Suprapubic skin (tissue), 3 donors: ENCODE data around the gene SCYL3.

Experiments used
- EP300 ChIP-seq: sonication (generic); formaldehyde crosslinking; IDR thresholded peaks from one replicate; pipeline ENCODE4 v1.6.1; 2017; ENCODE audit warnings: antibody characterized with exemption
- TF ChIP-seq, protein P1 (sequence below), 2 donors: fragments of 200-600 bp in 1 of 2; fragments of 450-650 bp in 1 of 2; sonication (generic) in 1 of 2; IDR thresholded peaks; one replicate each; pipeline ENCODE4 v1.5.1; 2016 to 2019; ENCODE audit warnings: antibody characterized with exemption in 2 of 2, mild to moderate bottlenecking in 1 of 2, moderate library complexity in 1 of 2

DNA sequence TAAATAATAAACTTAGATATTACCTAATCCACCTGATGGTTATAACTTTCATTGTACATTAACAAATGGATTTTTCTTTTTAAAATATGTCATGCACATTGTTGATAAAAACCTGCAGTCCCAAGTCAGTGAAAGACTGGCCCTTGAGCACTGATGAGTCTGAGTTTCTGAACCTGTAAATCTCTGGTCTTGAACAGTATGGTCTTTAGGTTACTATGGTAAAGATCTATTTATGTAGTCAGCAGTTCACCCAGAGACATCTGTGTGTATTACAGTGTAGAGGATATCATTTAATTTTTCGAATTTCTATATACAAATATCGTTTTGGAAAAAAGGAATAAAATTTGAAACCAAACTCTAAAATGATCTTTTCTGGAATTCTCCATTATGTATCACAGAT lies 30.4 kb upstream of the SCYL3 start:
- TF ChIP-seq, protein P1, sequence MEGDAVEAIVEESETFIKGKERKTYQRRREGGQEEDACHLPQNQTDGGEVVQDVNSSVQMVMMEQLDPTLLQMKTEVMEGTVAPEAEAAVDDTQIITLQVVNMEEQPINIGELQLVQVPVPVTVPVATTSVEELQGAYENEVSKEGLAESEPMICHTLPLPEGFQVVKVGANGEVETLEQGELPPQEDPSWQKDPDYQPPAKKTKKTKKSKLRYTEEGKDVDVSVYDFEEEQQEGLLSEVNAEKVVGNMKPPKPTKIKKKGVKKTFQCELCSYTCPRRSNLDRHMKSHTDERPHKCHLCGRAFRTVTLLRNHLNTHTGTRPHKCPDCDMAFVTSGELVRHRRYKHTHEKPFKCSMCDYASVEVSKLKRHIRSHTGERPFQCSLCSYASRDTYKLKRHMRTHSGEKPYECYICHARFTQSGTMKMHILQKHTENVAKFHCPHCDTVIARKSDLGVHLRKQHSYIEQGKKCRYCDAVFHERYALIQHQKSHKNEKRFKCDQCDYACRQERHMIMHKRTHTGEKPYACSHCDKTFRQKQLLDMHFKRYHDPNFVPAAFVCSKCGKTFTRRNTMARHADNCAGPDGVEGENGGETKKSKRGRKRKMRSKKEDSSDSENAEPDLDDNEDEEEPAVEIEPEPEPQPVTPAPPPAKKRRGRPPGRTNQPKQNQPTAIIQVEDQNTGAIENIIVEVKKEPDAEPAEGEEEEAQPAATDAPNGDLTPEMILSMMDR (IDR thresholded peaks at IDR 0.05), result no peak
- TF ChIP-seq EP300, result no peak
